Measurements from ENCODE around the gene PCDHAC1. TPM values are rescaled to one million over a fixed set of nuclear protein-coding genes. Genes with fewer than 3 reads are reported as not detected.
"Not testable (repeated sequence)": the region's sequence is repeated elsewhere in the genome, so short reads cannot be mapped to it uniquely, and the experiment has no call there.

PCDHAC1 gene, protein sequence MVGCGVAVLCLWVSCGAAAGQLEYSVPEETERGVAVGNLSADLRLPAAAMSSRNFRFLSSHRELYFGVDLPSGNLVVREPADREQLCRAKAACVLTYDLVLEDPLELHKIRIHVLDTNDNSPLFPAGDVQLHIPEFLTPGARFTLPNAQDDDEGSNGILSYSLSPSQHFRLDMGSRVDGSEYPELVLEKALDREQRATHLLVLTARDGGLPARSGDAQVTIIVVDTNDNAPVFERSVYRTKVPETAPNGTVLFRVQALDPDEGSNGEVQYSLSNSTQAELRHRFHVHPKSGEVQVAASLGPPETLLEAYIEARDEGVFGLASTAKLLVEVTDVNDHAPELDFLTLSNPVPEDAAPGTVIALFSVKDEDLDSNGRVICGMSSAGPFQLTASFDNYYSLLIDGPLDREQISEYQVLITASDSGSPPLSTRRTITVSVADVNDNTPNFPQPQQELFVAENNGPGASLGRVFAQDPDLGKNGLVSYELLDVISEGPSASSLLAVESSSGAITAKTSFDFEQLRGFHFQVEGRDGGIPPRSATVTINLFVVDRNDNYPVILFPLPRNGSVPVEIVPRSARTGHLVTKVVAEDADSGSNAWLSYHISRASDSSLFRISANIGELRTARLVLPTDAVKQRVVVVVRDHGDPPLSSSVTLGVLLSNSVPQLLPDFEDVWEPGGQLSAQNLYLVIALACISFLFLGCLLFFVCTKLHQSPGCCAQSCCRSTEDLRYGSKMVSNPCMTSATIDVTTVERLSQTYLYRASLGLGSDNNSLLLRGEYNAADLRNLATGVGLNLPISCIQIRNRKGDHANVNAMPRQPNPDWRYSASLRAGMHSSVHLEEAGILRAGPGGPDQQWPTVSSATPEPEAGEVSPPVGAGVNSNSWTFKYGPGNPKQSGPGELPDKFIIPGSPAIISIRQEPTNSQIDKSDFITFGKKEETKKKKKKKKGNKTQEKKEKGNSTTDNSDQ
- not detected in 2 replicates for total RNA-seq (2014; rRNA removed; shearing (Covaris generic); ENCODE audit: low replicate concordance)

DNA sequence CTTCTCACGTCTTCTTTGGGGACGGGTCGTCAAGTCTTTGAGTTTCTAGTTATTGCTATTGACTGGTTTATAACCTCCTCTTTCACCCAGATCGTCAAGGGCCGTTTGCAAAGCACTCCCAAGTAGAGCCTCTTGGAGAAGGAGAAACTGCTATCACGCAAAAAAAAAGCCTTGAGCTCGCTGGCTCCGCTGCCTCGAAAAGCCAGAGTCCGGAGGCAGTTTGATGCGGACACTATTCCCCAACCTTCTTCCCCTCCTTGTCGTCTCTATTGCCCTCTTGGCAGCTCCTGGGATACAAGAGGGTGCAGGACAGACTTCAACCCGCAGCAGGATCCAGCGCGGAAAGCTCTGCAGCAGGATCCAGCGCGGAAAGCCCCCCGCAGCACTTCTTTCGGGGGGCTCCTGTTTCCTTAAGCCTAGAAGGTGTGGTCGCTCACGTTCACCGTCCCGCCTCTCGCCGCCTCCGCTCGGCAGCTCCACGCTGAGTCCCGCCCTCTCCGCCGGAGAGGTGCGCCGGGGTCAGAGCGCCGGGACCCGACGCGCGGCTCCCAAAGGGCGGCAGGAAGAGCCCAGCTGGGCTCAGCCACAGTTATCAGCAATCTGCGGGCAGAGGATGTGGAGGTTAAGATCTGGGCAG is at the start of gene PCDHAC1:
Gene PCDHAC1 (plus strand): TSS at position 494 of the 637 bp plus-strand sequence. CDS start 594 bp downstream, outside the sequence.
- Histone ChIP-seq H3K79me2 (ENCODE audit: low read length) (no peaks in the 10 kb centered on the region), H3K4me2 (ENCODE audit: low read depth, low read length, poor library complexity, severe bottlenecking) (no peak within 1 kb of the TSS), H4K20me1 (ENCODE audit: insufficient read depth, low read depth, low read length) (no peaks in the 10 kb centered on the region), H3K9me3 (ENCODE audit: low read length) (no peaks in the 10 kb centered on the region), H3K36me3 (ENCODE audit: insufficient read depth, low read length) (no peaks in the 10 kb centered on the region), H3K9me2 (replicated peaks; ENCODE audit: insufficient read depth, low read length) (no peaks in the 10 kb centered on the region), H3K4me3 (ENCODE audit: low read length) (no peak within 1 kb of the TSS), H3K27ac (ENCODE audit: low read length) (no peak within 1 kb of the TSS), H3K4me1 (ENCODE audit: low read length) (no peaks in the 10 kb centered on the region), H3K27me3 (ENCODE audit: low read length) (no peaks in the 10 kb centered on the region), H2AFZ (ENCODE audit: low read length) (no peak within 1 kb of the TSS), H3K9ac (ENCODE audit: low read length) (no peak within 1 kb of the TSS)
- no peak for DNase-seq

DNA sequence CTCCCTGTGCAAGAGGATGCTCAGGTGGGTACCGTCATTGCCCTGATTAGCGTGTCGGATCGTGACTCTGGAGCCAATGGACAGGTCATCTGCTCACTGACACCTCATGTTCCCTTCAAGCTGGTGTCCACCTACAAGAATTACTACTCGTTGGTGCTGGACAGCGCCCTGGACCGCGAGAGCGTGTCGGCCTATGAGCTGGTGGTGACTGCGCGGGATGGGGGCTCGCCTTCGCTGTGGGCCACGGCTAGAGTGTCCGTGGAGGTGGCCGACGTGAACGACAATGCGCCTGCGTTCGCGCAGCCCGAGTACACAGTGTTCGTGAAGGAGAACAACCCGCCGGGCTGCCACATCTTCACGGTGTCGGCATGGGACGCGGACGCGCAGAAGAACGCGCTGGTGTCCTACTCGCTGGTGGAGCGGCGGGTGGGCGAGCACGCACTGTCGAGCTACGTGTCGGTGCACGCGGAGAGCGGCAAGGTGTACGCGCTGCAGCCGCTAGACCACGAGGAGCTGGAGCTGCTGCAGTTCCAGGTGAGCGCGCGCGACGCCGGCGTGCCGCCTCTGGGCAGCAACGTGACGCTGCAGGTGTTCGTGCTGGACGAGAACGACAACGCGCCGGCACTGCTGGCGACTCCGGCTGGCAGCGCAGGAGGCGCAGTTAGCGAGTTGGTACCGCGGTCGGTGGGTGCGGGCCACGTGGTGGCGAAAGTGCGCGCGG is 49.4 kb upstream of the PCDHAC1 start:
- not testable (repeated sequence) for H3K9me2 ChIP-seq (replicated peaks; ENCODE audit: insufficient read depth, low read length); H2AFZ ChIP-seq (ENCODE audit: low read length); H3K27me3 ChIP-seq (ENCODE audit: low read length); H3K27ac ChIP-seq (ENCODE audit: low read length); H3K4me1 ChIP-seq (ENCODE audit: low read length); H4K20me1 ChIP-seq (ENCODE audit: insufficient read depth, low read depth, low read length); H3K9me3 ChIP-seq (ENCODE audit: low read length); H3K4me2 ChIP-seq (ENCODE audit: low read depth, low read length, poor library complexity, severe bottlenecking); H3K36me3 ChIP-seq (ENCODE audit: insufficient read depth, low read length); H3K79me2 ChIP-seq (ENCODE audit: low read length); H3K4me3 ChIP-seq (ENCODE audit: low read length); DNase-seq; H3K9ac ChIP-seq (ENCODE audit: low read length)

DNA sequence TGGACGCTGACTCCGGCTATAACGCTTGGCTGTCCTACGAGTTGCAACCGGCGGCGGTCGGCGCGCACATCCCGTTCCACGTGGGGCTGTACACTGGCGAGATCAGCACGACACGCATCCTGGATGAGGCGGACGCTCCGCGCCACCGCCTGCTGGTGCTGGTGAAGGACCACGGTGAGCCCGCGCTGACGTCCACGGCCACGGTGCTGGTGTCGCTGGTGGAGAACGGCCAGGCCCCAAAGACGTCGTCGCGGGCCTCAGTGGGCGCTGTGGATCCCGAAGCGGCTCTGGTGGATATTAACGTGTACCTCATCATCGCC is 48.9 kb upstream of the PCDHAC1 start:
- no peaks in the 10 kb centered on the region for H4K20me1 ChIP-seq (ENCODE audit: insufficient read depth, low read depth, low read length)
- no peak overlapping the region for H3K27ac ChIP-seq (ENCODE audit: low read length)
- no peak overlapping the region for H3K4me2 ChIP-seq (ENCODE audit: low read depth, low read length, poor library complexity, severe bottlenecking)
- no peak overlapping the region for H3K4me3 ChIP-seq (ENCODE audit: low read length)
- no peaks in the 10 kb centered on the region for H3K4me1 ChIP-seq (ENCODE audit: low read length)
- no peaks in the 10 kb centered on the region for H3K79me2 ChIP-seq (ENCODE audit: low read length)
- H3K9me2 ChIP-seq (replicated peaks; ENCODE audit: insufficient read depth, low read length): 0 out of 2 replicates have a peak, but pooled peaks cover 3% of the 10 kb centered on the region
- no peak overlapping the region for H2AFZ ChIP-seq (ENCODE audit: low read length)
- DNase-seq: no peak
- no peaks in the 10 kb centered on the region for H3K9me3 ChIP-seq (ENCODE audit: low read length)
- H3K36me3 ChIP-seq (ENCODE audit: insufficient read depth, low read length): no peaks in the 10 kb centered on the region
- no peak overlapping the region for H3K9ac ChIP-seq (ENCODE audit: low read length)
- no peaks in the 10 kb centered on the region for H3K27me3 ChIP-seq (ENCODE audit: low read length)

DNA sequence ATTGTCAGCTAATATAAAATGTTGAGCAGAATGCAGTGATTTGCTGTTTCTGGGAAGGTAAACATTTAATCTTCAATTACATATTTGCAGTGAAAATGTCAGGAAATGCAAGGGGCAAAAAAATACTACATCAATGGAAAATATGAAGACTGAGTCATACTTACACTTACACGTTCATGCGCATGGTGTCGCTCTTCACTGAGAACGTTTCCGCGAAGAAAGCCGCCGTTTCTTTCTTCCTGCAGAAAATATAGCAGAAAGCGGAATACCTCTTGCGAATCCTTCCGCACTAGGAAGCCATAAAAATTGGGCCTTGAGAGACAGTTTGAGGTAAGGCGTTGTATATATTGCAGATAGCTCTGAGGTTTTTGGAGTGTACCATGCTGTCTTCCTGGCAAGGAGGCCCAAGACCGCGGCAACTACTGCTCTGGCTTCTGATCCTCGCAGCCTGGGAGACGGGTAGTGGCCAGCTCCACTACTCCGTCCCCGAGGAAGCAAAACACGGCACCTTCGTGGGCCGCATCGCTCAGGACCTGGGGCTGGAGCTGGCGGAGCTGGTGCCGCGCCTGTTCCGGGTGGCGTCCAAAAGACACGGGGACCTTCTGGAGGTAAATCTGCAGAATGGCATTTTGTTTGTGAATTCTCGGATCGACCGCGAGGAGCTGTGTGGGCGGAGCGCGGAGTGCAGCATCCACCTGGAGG is 44.1 kb upstream of the PCDHAC1 start, which contains the start of gene PCDHA13:
Gene PCDHA13 (plus strand): TSS at position 236 of the 702 bp plus-strand sequence. CDS start 145 bp downstream, at position 381.
- Histone ChIP-seq H3K4me1 (ENCODE audit: low read length) (no peaks in the 10 kb centered on the region), H3K9ac (ENCODE audit: low read length) (no peak within 1 kb of the TSS), H3K4me2 (ENCODE audit: low read depth, low read length, poor library complexity, severe bottlenecking) (no peak within 1 kb of the TSS), H3K27ac (ENCODE audit: low read length) (no peak within 1 kb of the TSS), H3K27me3 (ENCODE audit: low read length) (no peaks in the 10 kb centered on the region), H3K9me3 (ENCODE audit: low read length) (no peaks in the 10 kb centered on the region), H4K20me1 (ENCODE audit: insufficient read depth, low read depth, low read length) (no peaks in the 10 kb centered on the region), H2AFZ (ENCODE audit: low read length) (no peak within 1 kb of the TSS), H3K9me2 (replicated peaks; ENCODE audit: insufficient read depth, low read length) (no peaks in the 10 kb centered on the region), H3K4me3 (ENCODE audit: low read length) (no peak within 1 kb of the TSS), H3K36me3 (ENCODE audit: insufficient read depth, low read length) (no peaks in the 10 kb centered on the region), H3K79me2 (ENCODE audit: low read length) (no peaks in the 10 kb centered on the region)
- no peak for DNase-seq

DNA sequence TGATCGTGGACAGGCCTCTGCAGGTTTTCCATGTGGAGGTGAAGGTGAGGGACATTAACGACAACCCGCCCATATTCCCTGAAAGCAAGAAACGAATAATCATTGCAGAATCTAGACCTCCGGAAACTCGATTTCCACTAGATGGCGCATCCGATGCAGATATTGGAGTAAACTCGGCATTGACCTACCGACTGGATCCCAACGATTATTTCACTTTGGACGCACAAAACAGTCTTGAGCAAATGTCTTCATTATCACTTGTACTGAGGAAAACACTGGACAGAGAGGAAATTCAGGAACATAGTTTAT is 43.6 kb upstream of the PCDHAC1 start:
- no peak overlapping the region for H3K4me3 ChIP-seq (ENCODE audit: low read length)
- H3K79me2 ChIP-seq (ENCODE audit: low read length): no peaks in the 10 kb centered on the region
- no peak for DNase-seq
- H3K9ac ChIP-seq (ENCODE audit: low read length): no peak overlapping the region
- H3K27me3 ChIP-seq (ENCODE audit: low read length): no peaks in the 10 kb centered on the region
- H3K36me3 ChIP-seq (ENCODE audit: insufficient read depth, low read length): no peaks in the 10 kb centered on the region
- H2AFZ ChIP-seq (ENCODE audit: low read length): no peak overlapping the region
- no peaks in the 10 kb centered on the region for H4K20me1 ChIP-seq (ENCODE audit: insufficient read depth, low read depth, low read length)
- no peaks in the 10 kb centered on the region for H3K9me3 ChIP-seq (ENCODE audit: low read length)
- no peak overlapping the region for H3K4me2 ChIP-seq (ENCODE audit: low read depth, low read length, poor library complexity, severe bottlenecking)
- no peaks in the 10 kb centered on the region for H3K4me1 ChIP-seq (ENCODE audit: low read length)
- no peaks in the 10 kb centered on the region for H3K9me2 ChIP-seq (replicated peaks; ENCODE audit: insufficient read depth, low read length)
- H3K27ac ChIP-seq (ENCODE audit: low read length): no peak overlapping the region

DNA sequence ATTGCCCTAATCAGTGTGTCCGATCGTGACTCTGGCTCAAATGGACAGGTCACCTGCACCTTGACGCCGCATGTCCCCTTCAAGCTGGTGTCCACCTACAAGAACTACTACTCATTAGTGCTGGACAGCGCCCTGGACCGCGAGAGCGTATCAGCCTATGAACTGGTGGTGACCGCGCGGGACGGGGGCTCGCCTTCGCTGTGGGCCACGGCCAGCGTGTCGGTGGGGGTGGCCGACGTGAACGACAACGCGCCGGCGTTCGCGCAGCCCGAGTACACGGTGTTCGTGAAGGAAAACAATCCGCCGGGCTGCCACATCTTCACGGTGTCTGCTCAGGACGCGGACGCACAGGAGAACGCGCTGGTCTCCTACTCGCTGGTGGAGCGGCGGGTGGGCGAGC is 42.7 kb upstream of the PCDHAC1 start:
- no peaks in the 10 kb centered on the region for H3K79me2 ChIP-seq (ENCODE audit: low read length)
- no peaks in the 10 kb centered on the region for H3K9me3 ChIP-seq (ENCODE audit: low read length)
- H3K27ac ChIP-seq (ENCODE audit: low read length): no peak overlapping the region
- no peaks in the 10 kb centered on the region for H3K9me2 ChIP-seq (replicated peaks; ENCODE audit: insufficient read depth, low read length)
- H3K4me3 ChIP-seq (ENCODE audit: low read length): no peak overlapping the region
- DNase-seq: no peak
- no peak overlapping the region for H2AFZ ChIP-seq (ENCODE audit: low read length)
- H4K20me1 ChIP-seq (ENCODE audit: insufficient read depth, low read depth, low read length): no peaks in the 10 kb centered on the region
- H3K4me1 ChIP-seq (ENCODE audit: low read length): no peaks in the 10 kb centered on the region
- no peaks in the 10 kb centered on the region for H3K27me3 ChIP-seq (ENCODE audit: low read length)
- no peak overlapping the region for H3K9ac ChIP-seq (ENCODE audit: low read length)
- H3K4me2 ChIP-seq (ENCODE audit: low read depth, low read length, poor library complexity, severe bottlenecking): no peak overlapping the region
- H3K36me3 ChIP-seq (ENCODE audit: insufficient read depth, low read length): no peaks in the 10 kb centered on the region

DNA sequence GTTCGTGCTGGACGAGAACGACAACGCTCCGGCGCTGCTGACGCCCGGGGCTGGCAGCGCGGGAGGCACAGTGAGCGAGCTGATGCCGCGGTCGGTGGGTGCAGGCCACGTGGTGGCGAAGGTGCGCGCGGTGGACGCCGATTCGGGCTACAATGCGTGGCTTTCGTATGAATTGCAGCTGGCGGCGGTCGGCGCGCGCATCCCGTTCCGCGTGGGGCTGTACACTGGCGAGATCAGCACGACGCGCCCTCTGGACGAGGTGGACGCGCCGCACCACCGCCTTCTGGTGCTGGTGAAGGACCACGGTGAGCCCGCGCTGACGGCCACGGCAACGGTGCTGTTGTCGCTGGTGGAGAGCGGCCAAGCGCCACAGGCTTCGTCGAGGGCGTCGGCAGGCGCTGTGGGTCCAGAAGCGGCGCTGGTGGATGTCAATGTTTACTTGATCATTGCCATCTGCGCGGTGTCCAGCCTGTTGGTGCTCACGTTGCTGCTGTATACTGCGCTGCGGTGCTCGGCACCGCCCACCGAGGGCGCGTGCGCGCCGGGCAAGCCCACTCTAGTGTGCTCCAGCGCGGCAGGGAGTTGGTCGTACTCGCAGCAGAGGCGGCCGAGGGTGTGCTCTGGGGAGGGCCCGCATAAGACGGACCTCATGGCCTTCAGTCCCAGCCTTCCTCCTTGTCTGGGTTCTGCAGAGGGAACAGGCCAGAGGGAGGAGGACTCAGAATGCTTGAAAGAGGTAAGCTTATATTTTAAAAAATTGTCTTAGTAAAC is 42.0 kb upstream of the PCDHAC1 start:
- Histone ChIP-seq H2AFZ (ENCODE audit: low read length) (no peak overlapping the region), H3K27ac (ENCODE audit: low read length) (no peak overlapping the region), H3K9me2 (replicated peaks; ENCODE audit: insufficient read depth, low read length) (no peaks in the 10 kb centered on the region), H4K20me1 (ENCODE audit: insufficient read depth, low read depth, low read length) (no peaks in the 10 kb centered on the region), H3K4me1 (ENCODE audit: low read length) (no peaks in the 10 kb centered on the region), H3K79me2 (ENCODE audit: low read length) (no peaks in the 10 kb centered on the region), H3K4me2 (ENCODE audit: low read depth, low read length, poor library complexity, severe bottlenecking) (no peak overlapping the region), H3K4me3 (ENCODE audit: low read length) (no peak overlapping the region), H3K36me3 (ENCODE audit: insufficient read depth, low read length) (no peaks in the 10 kb centered on the region), H3K9ac (ENCODE audit: low read length) (no peak overlapping the region), H3K27me3 (ENCODE audit: low read length) (no peaks in the 10 kb centered on the region), H3K9me3 (ENCODE audit: low read length) (no peaks in the 10 kb centered on the region)
- no peak for DNase-seq
